Neural progenitor cell (in vitro differentiated cells): Measurements from ENCODE around the gene RNF31.

Source experiments
- EZH2 ChIP-seq: fragments of 200-600 bp; sonication (generic); IDR thresholded peaks from 2 replicates; pipeline ENCODE4 v1.6.1; 2017; ENCODE audit warnings: antibody characterized with exemption, mild to moderate bottlenecking, moderate library complexity
- EZH2phosphoT487 ChIP-seq: fragments of 200-600 bp; sonication (generic); IDR thresholded peaks from 2 replicates; pipeline ENCODE4 v1.6.1; 2017; ENCODE audit warnings: antibody characterized with exemption
- TF ChIP-seq, protein P1 (sequence below): fragments of 200-600 bp; sonication (generic); IDR thresholded peaks from 2 replicates; pipeline ENCODE4 v1.5.1; 2017; ENCODE audit warnings: antibody characterized with exemption, mild to moderate bottlenecking

- TF ChIP-seq, protein P1, sequence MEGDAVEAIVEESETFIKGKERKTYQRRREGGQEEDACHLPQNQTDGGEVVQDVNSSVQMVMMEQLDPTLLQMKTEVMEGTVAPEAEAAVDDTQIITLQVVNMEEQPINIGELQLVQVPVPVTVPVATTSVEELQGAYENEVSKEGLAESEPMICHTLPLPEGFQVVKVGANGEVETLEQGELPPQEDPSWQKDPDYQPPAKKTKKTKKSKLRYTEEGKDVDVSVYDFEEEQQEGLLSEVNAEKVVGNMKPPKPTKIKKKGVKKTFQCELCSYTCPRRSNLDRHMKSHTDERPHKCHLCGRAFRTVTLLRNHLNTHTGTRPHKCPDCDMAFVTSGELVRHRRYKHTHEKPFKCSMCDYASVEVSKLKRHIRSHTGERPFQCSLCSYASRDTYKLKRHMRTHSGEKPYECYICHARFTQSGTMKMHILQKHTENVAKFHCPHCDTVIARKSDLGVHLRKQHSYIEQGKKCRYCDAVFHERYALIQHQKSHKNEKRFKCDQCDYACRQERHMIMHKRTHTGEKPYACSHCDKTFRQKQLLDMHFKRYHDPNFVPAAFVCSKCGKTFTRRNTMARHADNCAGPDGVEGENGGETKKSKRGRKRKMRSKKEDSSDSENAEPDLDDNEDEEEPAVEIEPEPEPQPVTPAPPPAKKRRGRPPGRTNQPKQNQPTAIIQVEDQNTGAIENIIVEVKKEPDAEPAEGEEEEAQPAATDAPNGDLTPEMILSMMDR = no peak
- TF ChIP-seq EZH2 = no peak
- TF ChIP-seq EZH2phosphoT487 = no peak
These were observed 12.6 kb downstream of the RNF31 start for GRCh38 chr14:24159777-24160498.
